A673 (cell line): ENCODE measurements around the gene PXK. TPM values are rescaled to one million over a fixed set of nuclear protein-coding genes. Genes with fewer than 3 reads are reported as not detected.
A peak's percentile ranks its signal among the peaks of the same experiment; 100 is the strongest.

ENCODE experiments used
- BruUV-seq: library from RNA; stranded (reverse); fragments of 400-500 nt; replicated peaks from 2 replicates; lab custom pipeline; 2021; lab: Mats Ljungman, UMichigan
- CTCF ChIA-PET: fragments of 300-600 bp; sonication (Branson Sonifier 250); formaldehyde crosslinking; loops from one replicate; lab custom pipeline; 2022; ENCODE audit warnings: antibody characterized with exemption; lab: Charles Lee
- POLR2A ChIA-PET: fragments of 300-600 bp; sonication (Branson Sonifier 250); formaldehyde crosslinking; loops from one replicate; lab custom pipeline; 2022; ENCODE audit warnings: antibody characterized with exemption; ENCODE audit not compliant: low non-redundant PET; lab: Charles Lee
- DNase-seq: peaks from one replicate; pipeline ENCODE4 v3.0.0-alpha.2; 2015; ENCODE audit warnings: low spot score
- H3K27ac ChIP-seq: fragments of 200-600 bp; sonication (generic); 2 replicates; pipeline ENCODE4 v1.5.1; 2016; ENCODE audit warnings: mixed run types, low read depth, mild to moderate bottlenecking, mixed read lengths, antibody characterized with exemption, low read length; ENCODE audit not compliant: poor library complexity, severe bottlenecking
- H3K27me3 ChIP-seq: fragments of 200-600 bp; sonication (generic); replicated peaks from 2 replicates; pipeline ENCODE4 v1.6.1; 2017; ENCODE audit warnings: mixed run types, low read depth, mild to moderate bottlenecking, mixed read lengths, antibody characterized with exemption, low read length; ENCODE audit not compliant: insufficient read depth, poor library complexity
- H3K36me3 ChIP-seq: fragments of 200-600 bp; sonication (generic); 2 replicates; pipeline ENCODE4 v1.6.1; 2016; ENCODE audit warnings: mixed run types, mild to moderate bottlenecking, mixed read lengths, antibody characterized with exemption, low read length; ENCODE audit not compliant: insufficient read depth, poor library complexity, severe bottlenecking
- H3K4me1 ChIP-seq: fragments of 200-600 bp; sonication (generic); 2 replicates; pipeline ENCODE4 v1.6.1; 2017; ENCODE audit warnings: mixed run types, mild to moderate bottlenecking, mixed read lengths, antibody characterized with exemption, low read length; ENCODE audit not compliant: insufficient read depth, poor library complexity, severe bottlenecking
- H3K4me3 ChIP-seq: fragments of 200-600 bp; sonication (generic); 2 replicates; pipeline ENCODE4 v1.5.1; 2016; ENCODE audit warnings: low read depth, mixed run types, mild to moderate bottlenecking, mixed read lengths, low read length; ENCODE audit not compliant: poor library complexity, severe bottlenecking
- H3K9me3 ChIP-seq: fragments of 200-600 bp; sonication (generic); 2 replicates; pipeline ENCODE4 v1.6.1; 2016; ENCODE audit warnings: mixed run types, low read depth, mild to moderate bottlenecking, mixed read lengths, antibody characterized with exemption, low read length; ENCODE audit not compliant: poor library complexity, severe bottlenecking
- EZH2 ChIP-seq: fragments of 200-600 bp; sonication (generic); IDR thresholded peaks from 2 replicates; pipeline ENCODE4 v1.6.1; 2017; ENCODE audit warnings: borderline replicate concordance, low read depth, mild to moderate bottlenecking, mixed read lengths, antibody characterized with exemption, low read length; ENCODE audit not compliant: poor library complexity, severe bottlenecking
- intact Hi-C: fragments of 100-400 bp; cut with micrococcal nuclease; formaldehyde crosslinking; loops from one replicate; pipeline ENCODE4 v1.10.0; 2022; ENCODE audit not compliant: unreplicated experiment
- total RNA-seq: library from RNA; stranded (reverse); gene quantifications from 2 replicates; pipeline ENCODE4 v1.2.3, GENCODE V29; 2021
- TF ChIP-seq, protein P1 (sequence below): fragments of 300-800, 200-600 bp; sonication (generic); conservative IDR thresholded peaks from 2 replicates; pipeline ENCODE4 v1.5.1; 2017; ENCODE audit warnings: low read depth, mild to moderate bottlenecking, antibody characterized with exemption, low read length, moderate library complexity, mixed read lengths

The PXK gene
- total RNA-seq, 1 experiment from 2014 or later, result 13.2 TPM

DNA sequence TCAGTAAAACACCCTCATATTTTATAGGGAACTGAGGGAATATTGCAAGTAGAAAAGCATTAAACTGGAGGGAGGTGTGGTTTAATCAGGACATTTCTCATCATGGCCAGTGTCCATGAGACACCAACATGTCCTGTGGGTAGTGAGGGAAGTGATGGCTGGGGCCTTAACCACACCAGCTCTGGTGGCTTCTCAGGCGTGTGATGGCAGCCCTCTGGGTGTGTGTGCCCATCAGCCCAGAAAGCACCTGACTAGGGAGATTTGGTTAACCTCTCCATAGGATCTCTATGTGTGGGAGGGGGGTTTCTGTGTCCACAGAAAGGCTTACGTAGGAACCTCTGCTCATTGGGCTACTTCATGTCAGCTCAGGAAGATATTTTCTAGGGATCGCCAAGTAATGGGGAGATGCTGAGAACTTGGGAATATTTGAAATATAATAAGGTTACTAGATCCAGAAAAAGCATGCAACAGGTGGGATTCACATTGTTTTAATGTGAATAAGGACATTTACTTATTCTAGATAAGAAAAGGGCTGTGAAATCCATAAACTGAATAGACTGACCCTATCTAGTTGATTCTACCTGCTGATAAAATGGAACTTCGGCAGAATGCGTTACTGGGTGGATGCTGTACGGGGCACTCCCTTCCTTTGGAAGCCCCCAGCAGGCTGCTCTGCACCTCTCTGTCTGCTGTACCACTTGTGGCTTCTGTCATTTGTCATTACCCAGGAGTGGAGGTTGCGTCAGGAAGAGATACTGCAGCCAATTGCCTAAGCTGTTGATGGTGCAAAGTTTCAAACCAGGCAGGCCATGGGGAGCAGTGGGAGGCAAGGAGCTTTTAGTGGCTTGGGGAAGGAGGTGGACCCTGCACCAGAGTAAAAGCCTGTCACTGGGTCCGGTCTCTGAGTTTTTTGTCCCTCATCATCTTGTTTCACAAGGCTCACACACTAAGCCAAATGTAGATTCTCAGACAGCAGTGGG is 79.4 kb downstream of the PXK start:
- no peak overlapping the region for H3K4me3 ChIP-seq
- H3K36me3 ChIP-seq, result no peaks in the 10 kb centered on the region
- intact Hi-C loops, result loop anchor here (5.0 kb wide), 1 partner anchor 225 kb away; no protein-coding TSS in a partner anchor
- POLR2A ChIA-PET, result no interaction called here
- DNase-seq, result no peak
- CTCF ChIA-PET, result no interaction called here
- peaks cover 5% of the 10 kb centered on the region for H3K4me1 ChIP-seq
- BruUV-seq, result no TSS peak
- no peaks in the 10 kb centered on the region for H3K27me3 ChIP-seq
- H3K9me3 ChIP-seq, result no peaks in the 10 kb centered on the region
- TF ChIP-seq, protein P1, sequence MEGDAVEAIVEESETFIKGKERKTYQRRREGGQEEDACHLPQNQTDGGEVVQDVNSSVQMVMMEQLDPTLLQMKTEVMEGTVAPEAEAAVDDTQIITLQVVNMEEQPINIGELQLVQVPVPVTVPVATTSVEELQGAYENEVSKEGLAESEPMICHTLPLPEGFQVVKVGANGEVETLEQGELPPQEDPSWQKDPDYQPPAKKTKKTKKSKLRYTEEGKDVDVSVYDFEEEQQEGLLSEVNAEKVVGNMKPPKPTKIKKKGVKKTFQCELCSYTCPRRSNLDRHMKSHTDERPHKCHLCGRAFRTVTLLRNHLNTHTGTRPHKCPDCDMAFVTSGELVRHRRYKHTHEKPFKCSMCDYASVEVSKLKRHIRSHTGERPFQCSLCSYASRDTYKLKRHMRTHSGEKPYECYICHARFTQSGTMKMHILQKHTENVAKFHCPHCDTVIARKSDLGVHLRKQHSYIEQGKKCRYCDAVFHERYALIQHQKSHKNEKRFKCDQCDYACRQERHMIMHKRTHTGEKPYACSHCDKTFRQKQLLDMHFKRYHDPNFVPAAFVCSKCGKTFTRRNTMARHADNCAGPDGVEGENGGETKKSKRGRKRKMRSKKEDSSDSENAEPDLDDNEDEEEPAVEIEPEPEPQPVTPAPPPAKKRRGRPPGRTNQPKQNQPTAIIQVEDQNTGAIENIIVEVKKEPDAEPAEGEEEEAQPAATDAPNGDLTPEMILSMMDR, result no peak
- no peak for TF ChIP-seq EZH2
- no peak overlapping the region for H3K27ac ChIP-seq

DNA sequence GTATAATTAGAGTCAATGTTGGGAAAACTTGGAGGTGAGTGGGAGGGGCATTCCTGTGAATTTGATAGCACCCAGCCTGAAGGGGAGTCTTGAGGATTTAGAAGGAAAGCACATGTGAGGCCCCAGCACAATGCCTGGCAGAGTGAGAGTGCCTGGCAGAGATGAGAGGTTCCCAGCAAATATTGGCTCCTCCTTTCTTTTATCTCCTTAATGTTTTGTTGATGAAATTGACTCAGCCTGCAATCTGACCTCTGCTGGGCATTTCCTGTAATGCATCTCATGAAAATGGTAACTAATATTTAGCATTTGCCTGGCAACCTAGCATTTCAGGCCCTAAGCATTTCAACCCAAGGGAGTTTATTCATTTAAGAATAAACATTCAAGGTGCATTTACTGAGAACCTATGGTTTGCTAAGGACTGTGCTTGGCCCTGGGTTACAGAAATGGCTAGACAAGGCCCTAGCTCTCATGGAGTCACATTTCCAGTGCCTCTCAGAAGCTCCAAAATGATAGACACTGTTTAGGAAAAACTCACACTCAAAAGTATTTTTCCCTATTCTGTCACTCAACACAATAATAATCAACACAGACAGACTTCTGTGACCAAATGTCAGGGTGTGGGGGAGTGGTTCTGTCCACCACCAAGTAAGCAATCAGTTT is 82.0 kb downstream of the PXK start:
- Histone ChIP-seq H3K9me3 (no peaks in the 10 kb centered on the region), H3K36me3 (no peaks in the 10 kb centered on the region), H3K4me1 (peaks cover 5% of the 10 kb centered on the region), H3K4me3 (no peak overlapping the region), H3K27ac (no peak overlapping the region), H3K27me3 (no peaks in the 10 kb centered on the region)
- TF ChIP-seq, protein P1, result peak; percentile 61
- TF ChIP-seq EZH2, result no peak
- BruUV-seq, result no TSS peak
- ChIA-PET POLR2A (no interaction called here), CTCF (interaction anchor here (2.0 kb wide), 1 partner anchor 227 kb away, joined by 12 read pairs; no protein-coding TSS in a partner anchor)
- peak; percentile 63 for DNase-seq
- intact Hi-C loops, result loop anchor here (2.0 to 5.0 kb wide), 2 partner anchors 94 to 227 kb away; no protein-coding TSS in a partner anchor

DNA sequence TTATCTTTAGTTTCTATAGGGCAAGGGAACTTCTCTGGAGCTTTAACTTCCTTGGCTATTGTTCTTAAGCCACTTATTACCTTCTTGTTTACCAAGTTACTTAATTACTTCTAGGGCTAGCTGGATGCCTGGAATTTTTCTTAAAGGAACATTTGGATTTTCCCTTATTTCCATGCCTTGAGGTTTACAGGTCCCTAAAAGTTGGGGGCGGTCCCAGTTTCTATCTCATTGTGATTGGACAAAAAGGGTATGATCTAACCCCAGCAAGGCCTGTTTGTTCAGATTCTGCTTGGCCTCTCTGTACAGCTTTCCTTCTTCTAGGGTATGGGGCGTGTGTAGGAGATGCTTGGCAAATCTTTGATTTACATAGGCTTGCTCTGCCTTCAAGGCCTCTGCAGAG is 83.5 kb downstream of the PXK start:
- H3K27me3 ChIP-seq, result no peaks in the 10 kb centered on the region
- no peak overlapping the region for H3K27ac ChIP-seq
- CTCF ChIA-PET, result interaction anchor here (2.0 kb wide), 1 partner anchor 228 kb away, joined by 12 read pairs; no protein-coding TSS in a partner anchor
- no peaks in the 10 kb centered on the region for H3K36me3 ChIP-seq
- DNase-seq, result no peak
- H3K4me3 ChIP-seq, result no peak overlapping the region
- POLR2A ChIA-PET, result no interaction called here
- no peaks in the 10 kb centered on the region for H3K9me3 ChIP-seq
- peaks cover 5% of the 10 kb centered on the region for H3K4me1 ChIP-seq
- intact Hi-C loops, result no loop called here
- TF ChIP-seq, protein P1, result no peak
- TF ChIP-seq EZH2, result no peak
- no TSS peak for BruUV-seq
